A673 (cell line): ENCODE data around the gene CYP4F11. TPM values are rescaled to one million over a fixed set of nuclear protein-coding genes. Genes with fewer than 3 reads are reported as not detected.

Experiments used
- BruUV-seq: library from RNA; stranded (reverse); fragments of 400-500 nt; replicated peaks from 2 replicates; lab custom pipeline; 2021; lab: Mats Ljungman, UMichigan
- CTCF ChIA-PET: fragments of 300-600 bp; sonication (Branson Sonifier 250); formaldehyde crosslinking; loops from one replicate; lab custom pipeline; 2022; ENCODE audit warnings: antibody characterized with exemption; lab: Charles Lee
- POLR2A ChIA-PET: fragments of 300-600 bp; sonication (Branson Sonifier 250); formaldehyde crosslinking; loops from one replicate; lab custom pipeline; 2022; ENCODE audit warnings: antibody characterized with exemption; ENCODE audit not compliant: low non-redundant PET; lab: Charles Lee
- DNase-seq: peaks from one replicate; pipeline ENCODE4 v3.0.0-alpha.2; 2015; ENCODE audit warnings: low spot score
- H3K27ac ChIP-seq: fragments of 200-600 bp; sonication (generic); 2 replicates; pipeline ENCODE4 v1.5.1; 2016; ENCODE audit warnings: mixed run types, low read depth, mild to moderate bottlenecking, mixed read lengths, antibody characterized with exemption, low read length; ENCODE audit not compliant: poor library complexity, severe bottlenecking
- H3K27me3 ChIP-seq: fragments of 200-600 bp; sonication (generic); replicated peaks from 2 replicates; pipeline ENCODE4 v1.6.1; 2017; ENCODE audit warnings: mixed run types, low read depth, mild to moderate bottlenecking, mixed read lengths, antibody characterized with exemption, low read length; ENCODE audit not compliant: insufficient read depth, poor library complexity
- H3K36me3 ChIP-seq: fragments of 200-600 bp; sonication (generic); 2 replicates; pipeline ENCODE4 v1.6.1; 2016; ENCODE audit warnings: mixed run types, mild to moderate bottlenecking, mixed read lengths, antibody characterized with exemption, low read length; ENCODE audit not compliant: insufficient read depth, poor library complexity, severe bottlenecking
- H3K4me1 ChIP-seq: fragments of 200-600 bp; sonication (generic); 2 replicates; pipeline ENCODE4 v1.6.1; 2017; ENCODE audit warnings: mixed run types, mild to moderate bottlenecking, mixed read lengths, antibody characterized with exemption, low read length; ENCODE audit not compliant: insufficient read depth, poor library complexity, severe bottlenecking
- H3K4me3 ChIP-seq: fragments of 200-600 bp; sonication (generic); 2 replicates; pipeline ENCODE4 v1.5.1; 2016; ENCODE audit warnings: low read depth, mixed run types, mild to moderate bottlenecking, mixed read lengths, low read length; ENCODE audit not compliant: poor library complexity, severe bottlenecking
- H3K9me3 ChIP-seq: fragments of 200-600 bp; sonication (generic); 2 replicates; pipeline ENCODE4 v1.6.1; 2016; ENCODE audit warnings: mixed run types, low read depth, mild to moderate bottlenecking, mixed read lengths, antibody characterized with exemption, low read length; ENCODE audit not compliant: poor library complexity, severe bottlenecking
- CTCF ChIP-seq: fragments of 300-800, 200-600 bp; sonication (generic); conservative IDR thresholded peaks from 2 replicates; pipeline ENCODE4 v1.5.1; 2017; ENCODE audit warnings: low read depth, mild to moderate bottlenecking, antibody characterized with exemption, low read length, moderate library complexity, mixed read lengths
- EZH2 ChIP-seq: fragments of 200-600 bp; sonication (generic); IDR thresholded peaks from 2 replicates; pipeline ENCODE4 v1.6.1; 2017; ENCODE audit warnings: borderline replicate concordance, low read depth, mild to moderate bottlenecking, mixed read lengths, antibody characterized with exemption, low read length; ENCODE audit not compliant: poor library complexity, severe bottlenecking
- intact Hi-C: fragments of 100-400 bp; cut with micrococcal nuclease; formaldehyde crosslinking; loops from one replicate; pipeline ENCODE4 v1.10.0; 2022; ENCODE audit not compliant: unreplicated experiment
- total RNA-seq: library from RNA; stranded (reverse); gene quantifications from 2 replicates; pipeline ENCODE4 v1.2.3, GENCODE V29; 2021

Gene CYP4F11
- total RNA-seq, 1 experiment from 2014 or later, result 0.13 TPM

GRCh38 chr19:15919243-15919642 lies 15.1 kb downstream of the CYP4F11 start:
- Histone ChIP-seq H3K4me3 (no peak overlapping the region), H3K27me3 (peaks cover 19% of the 10 kb centered on the region), H3K9me3 (peaks cover 4% of the 10 kb centered on the region), H3K4me1 (no peaks in the 10 kb centered on the region), H3K36me3 (no peaks in the 10 kb centered on the region), H3K27ac (no peak overlapping the region)
- intact Hi-C loops, result no loop called here
- ChIA-PET CTCF (no interaction called here), POLR2A (no interaction called here)
- no peak for TF ChIP-seq CTCF
- TF ChIP-seq EZH2, result no peak
- BruUV-seq, result no TSS peak
- no peak for DNase-seq

GRCh38 chr19:15915109-15915508 lies 19.2 kb downstream of the CYP4F11 start:
- no peak for TF ChIP-seq EZH2
- no peak for TF ChIP-seq CTCF
- H3K9me3 ChIP-seq, result peaks cover 4% of the 10 kb centered on the region
- BruUV-seq, result no TSS peak
- no peaks in the 10 kb centered on the region for H3K36me3 ChIP-seq
- H3K4me1 ChIP-seq, result no peaks in the 10 kb centered on the region
- ChIA-PET CTCF (no interaction called here), POLR2A (no interaction called here)
- no peak for DNase-seq
- intact Hi-C loops, result no loop called here
- H3K27ac ChIP-seq, result no peak overlapping the region
- H3K27me3 ChIP-seq, result peaks cover 37% of the 10 kb centered on the region
- no peak overlapping the region for H3K4me3 ChIP-seq

- BruUV-seq, result no TSS peak
- TF ChIP-seq CTCF, result no peak
- TF ChIP-seq EZH2, result no peak
- POLR2A ChIA-PET, result no interaction called here
- Histone ChIP-seq H3K27ac (no peak overlapping the region), H3K36me3 (no peaks in the 10 kb centered on the region), H3K27me3 (peaks cover 43% of the 10 kb centered on the region), H3K4me1 (no peaks in the 10 kb centered on the region), H3K4me3 (no peak overlapping the region), H3K9me3 (peaks cover 4% of the 10 kb centered on the region)
- CTCF ChIA-PET, result no interaction called here
- intact Hi-C loops, result no loop called here
- no peak for DNase-seq
These were observed 20.5 kb downstream of the CYP4F11 start for GRCh38 chr19:15913830-15914229.
